Fibroblast of lung (primary cell): ENCODE results near the gene NUMA1. TPM values are rescaled to one million over a fixed set of nuclear protein-coding genes. Genes with fewer than 3 reads are reported as not detected.

Experiments used
- DNase-seq, 2 donors: peaks; one replicate each; pipeline versions ENCODE4 v3.0.0 to v3.0.0-alpha.2; 2010; ENCODE audit warnings: low read depth in 2 of 2
- H2AFZ ChIP-seq: 2 replicates; pipeline ENCODE4 v1.5.1; 2012; ENCODE audit warnings: low read length, control low read depth, inconsistent platforms
- H3K27ac ChIP-seq: 2 replicates; pipeline ENCODE4 v1.5.1; 2011; ENCODE audit warnings: low read length, control low read depth; ENCODE audit not compliant: insufficient read depth
- H3K27me3 ChIP-seq: 2 replicates; pipeline ENCODE4 v1.5.1; 2011; ENCODE audit warnings: mild to moderate bottlenecking, low read length; ENCODE audit not compliant: control insufficient read depth, insufficient read depth
- H3K36me3 ChIP-seq: 2 replicates; pipeline ENCODE4 v1.5.1; 2011; ENCODE audit warnings: low read length; ENCODE audit not compliant: control insufficient read depth, insufficient read depth
- H3K4me1 ChIP-seq: 2 replicates; pipeline ENCODE4 v1.5.1; 2011; ENCODE audit warnings: low read length; ENCODE audit not compliant: control insufficient read depth, insufficient read depth; ENCODE audit errors: extremely low read depth
- H3K4me2 ChIP-seq: 2 replicates; pipeline ENCODE4 v1.5.1; 2011; ENCODE audit warnings: low read length, control low read depth; ENCODE audit not compliant: insufficient read depth; ENCODE audit errors: extremely low read depth
- H3K4me3 ChIP-seq, 4 experiments: fragments of 200-600 bp in 1 of 4; sonication (generic) in 1 of 4; replicated peaks in 1 of 4; 2 replicates each; pipeline ENCODE4 v1.5.1; 2011 to 2016; ENCODE audit warnings: low read length in 4 of 4, low read depth in 3 of 4, mild to moderate bottlenecking in 3 of 4, control low read depth in 2 of 4, inconsistent platforms in 1 of 4, mixed read lengths in 1 of 4; ENCODE audit not compliant: insufficient read depth in 1 of 4; ENCODE audit errors: control extremely low read depth in 1 of 4
- H3K79me2 ChIP-seq: 2 replicates; pipeline ENCODE4 v1.5.1; 2012; ENCODE audit warnings: mild to moderate bottlenecking, low read length, inconsistent platforms; ENCODE audit not compliant: control insufficient read depth, insufficient read depth
- H3K9ac ChIP-seq: 2 replicates; pipeline ENCODE4 v1.5.1; 2011; ENCODE audit warnings: mild to moderate bottlenecking, low read length, control low read depth; ENCODE audit not compliant: insufficient read depth
- H3K9me3 ChIP-seq: 2 replicates; pipeline ENCODE4 v1.5.1; 2012; ENCODE audit warnings: low read depth, low read length; ENCODE audit not compliant: control insufficient read depth, insufficient read depth
- H4K20me1 ChIP-seq: 2 replicates; pipeline ENCODE4 v1.5.1; 2011; ENCODE audit warnings: low read length; ENCODE audit not compliant: control insufficient read depth, insufficient read depth; ENCODE audit errors: extremely low read depth
- EZH2 ChIP-seq: IDR thresholded peaks from 2 replicates; pipeline ENCODE4 v1.5.1; 2012; ENCODE audit warnings: low read length, control low read depth, mild to moderate bottlenecking; ENCODE audit errors: missing control alignments
- polyA plus RNA-seq, 2 donors: library from polyadenylated mRNA; depleted of rRNA in 1 of 2; stranded (reverse) in 1 of 2; unstranded in 1 of 2; fragments of >200 nt; gene quantifications; 2 replicates each; pipeline ENCODE4 v1.2.1, GENCODE V29; 2011 to 2012; ENCODE audit warnings: missing spikeins in 1 of 2
- total RNA-seq: library from RNA; depleted of rRNA; stranded (reverse); fragments of >200 nt; gene quantifications from 2 replicates; pipeline ENCODE4 v1.2.1, GENCODE V29; 2014
- TF ChIP-seq, protein P1 (sequence below), 2 donors: IDR thresholded peaks in 1 of 2; conservative IDR thresholded peaks in 1 of 2; 1 replicate in 1 of 2; 2 replicates in 1 of 2; pipeline ENCODE4 v1.5.1; 2011 to 2012; ENCODE audit warnings: low read length in 2 of 2, control low read depth in 1 of 2, inconsistent platforms in 1 of 2, low read depth in 1 of 2, mild to moderate bottlenecking in 1 of 2

Gene NUMA1
- total and polyA plus RNA-seq, 2 donors (not counting 1 experiment from before 2014, with no cell fraction given), result 59.0 to 247 TPM

GRCh38 chr11:72039856-72040401, 40.4 kb downstream of the NUMA1 start:
- Histone ChIP-seq H2AFZ (no peak overlapping the region), H3K27ac (peak overlapping the region; percentile 92), H3K4me2 (peak overlapping the region; percentile 97), H3K27me3 (no peaks in the 10 kb centered on the region), H3K36me3 (no peaks in the 10 kb centered on the region), H4K20me1 (no peaks in the 10 kb centered on the region), H3K4me1 (peaks cover 18% of the 10 kb centered on the region), H3K9ac (peak overlapping the region; percentile 79), H3K79me2 (peaks cover 70% of the 10 kb centered on the region), H3K9me3 (no peaks in the 10 kb centered on the region), H3K4me3 (peak overlapping the region; percentile 47 to 96 (median 76))
- TF ChIP-seq, protein P1, sequence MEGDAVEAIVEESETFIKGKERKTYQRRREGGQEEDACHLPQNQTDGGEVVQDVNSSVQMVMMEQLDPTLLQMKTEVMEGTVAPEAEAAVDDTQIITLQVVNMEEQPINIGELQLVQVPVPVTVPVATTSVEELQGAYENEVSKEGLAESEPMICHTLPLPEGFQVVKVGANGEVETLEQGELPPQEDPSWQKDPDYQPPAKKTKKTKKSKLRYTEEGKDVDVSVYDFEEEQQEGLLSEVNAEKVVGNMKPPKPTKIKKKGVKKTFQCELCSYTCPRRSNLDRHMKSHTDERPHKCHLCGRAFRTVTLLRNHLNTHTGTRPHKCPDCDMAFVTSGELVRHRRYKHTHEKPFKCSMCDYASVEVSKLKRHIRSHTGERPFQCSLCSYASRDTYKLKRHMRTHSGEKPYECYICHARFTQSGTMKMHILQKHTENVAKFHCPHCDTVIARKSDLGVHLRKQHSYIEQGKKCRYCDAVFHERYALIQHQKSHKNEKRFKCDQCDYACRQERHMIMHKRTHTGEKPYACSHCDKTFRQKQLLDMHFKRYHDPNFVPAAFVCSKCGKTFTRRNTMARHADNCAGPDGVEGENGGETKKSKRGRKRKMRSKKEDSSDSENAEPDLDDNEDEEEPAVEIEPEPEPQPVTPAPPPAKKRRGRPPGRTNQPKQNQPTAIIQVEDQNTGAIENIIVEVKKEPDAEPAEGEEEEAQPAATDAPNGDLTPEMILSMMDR (conservative IDR thresholded peaks at IDR 0.05 in 1 of 2, IDR thresholded peaks at IDR 0.05 in 1 of 2; ENCODE audit: low read depth in 1 of 2, low read length in 2 of 2), result no peak
- TF ChIP-seq EZH2, result no peak
- no peak for DNase-seq

- Histone ChIP-seq H3K36me3 (no peaks in the 10 kb centered on the region), H3K4me2 (peak overlapping the region; percentile 97), H3K27ac (peak overlapping the region; percentile 92), H3K4me3 (peak overlapping the region; percentile 47 to 96 (median 76)), H2AFZ (no peak overlapping the region), H3K4me1 (peaks cover 18% of the 10 kb centered on the region), H3K79me2 (peaks cover 73% of the 10 kb centered on the region), H3K9me3 (no peaks in the 10 kb centered on the region), H3K27me3 (no peaks in the 10 kb centered on the region), H3K9ac (peak overlapping the region; percentile 79), H4K20me1 (no peaks in the 10 kb centered on the region)
- TF ChIP-seq, protein P1 (conservative IDR thresholded peaks at IDR 0.05 in 1 of 2, IDR thresholded peaks at IDR 0.05 in 1 of 2; ENCODE audit: low read depth in 1 of 2, low read length in 2 of 2), result no peak
- TF ChIP-seq EZH2, result no peak
- peak; percentile 28 to 81 for DNase-seq
Measured at GRCh38 chr11:72039031-72039855, 41.1 kb downstream of the NUMA1 start.

GRCh38 chr11:72038491-72038890, 41.9 kb downstream of the NUMA1 start:
- no peaks in the 10 kb centered on the region for H3K36me3 ChIP-seq
- H3K4me2 ChIP-seq, result peak overlapping the region; percentile 97
- H3K9ac ChIP-seq, result peak overlapping the region; percentile 48
- H3K27me3 ChIP-seq, result no peaks in the 10 kb centered on the region
- peak; percentile 75 to 89 for DNase-seq
- H3K79me2 ChIP-seq, result peaks cover 72% of the 10 kb centered on the region
- no peak overlapping the region for H2AFZ ChIP-seq
- TF ChIP-seq, protein P1 (conservative IDR thresholded peaks at IDR 0.05 in 1 of 2, IDR thresholded peaks at IDR 0.05 in 1 of 2; ENCODE audit: low read depth in 1 of 2, low read length in 2 of 2), result no peak
- no peak for TF ChIP-seq EZH2
- no peaks in the 10 kb centered on the region for H3K9me3 ChIP-seq
- peak overlapping the region; percentile 47 to 96 (median 76) for H3K4me3 ChIP-seq
- no peaks in the 10 kb centered on the region for H4K20me1 ChIP-seq
- H3K4me1 ChIP-seq, result peaks cover 18% of the 10 kb centered on the region
- H3K27ac ChIP-seq, result peak overlapping the region; percentile 92
